ENCODE data around the gene MRC2. TPM values are rescaled to one million over a fixed set of nuclear protein-coding genes. Genes with fewer than 3 reads are reported as not detected.

The MRC2 gene
- total and polyA plus RNA-seq, 2 of the 13 experiments (the other 11 are each of a cell fraction or from before 2014, with no cell fraction given) = not detected

DNA sequence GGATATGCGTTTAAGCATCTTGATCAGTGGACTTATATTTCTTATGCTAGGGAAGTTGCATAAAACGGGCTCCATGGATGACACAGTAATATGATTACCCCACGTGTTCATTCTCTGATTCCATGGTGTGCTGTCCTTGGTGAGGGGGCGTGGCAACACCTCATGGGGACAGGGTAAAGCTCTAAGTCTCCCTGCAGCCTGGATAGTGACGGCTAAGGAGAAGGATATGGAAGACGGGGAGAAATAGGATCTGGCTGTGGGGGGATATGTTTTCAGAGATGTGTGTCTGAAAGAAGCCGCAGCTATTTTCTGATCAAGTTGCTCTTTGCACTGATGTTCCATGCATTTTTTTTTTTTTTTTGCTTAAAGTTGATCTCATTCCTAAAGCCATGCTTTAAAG lies 96.4 kb downstream of the MRC2 start:
- in situ Hi-C loops (cut with HindIII; ENCODE audit: extremely low pct_ligation_motif_present, low pct_unique_long_range_greater_than_20kb) = no loop called here
- POLR2A ChIA-PET = no interaction called here

More for the DNA sequence above, 96.4 kb downstream of the MRC2 start:
- Histone ChIP-seq H2AFZ (ENCODE audit: low read length) (no peak overlapping the region), H3K27ac (ENCODE audit: extremely low read length, insufficient read depth, low read length) (no peak overlapping the region), H3K36me3 (replicated peaks in 1 of 2; ENCODE audit: control insufficient read depth in 1 of 2, insufficient read depth in 2 of 2, low read length in 2 of 2) (no peaks in the 10 kb centered on the region), H3K4me1 (ENCODE audit: insufficient read depth, low read length) (0 out of 2 replicates have a peak, but pooled peaks cover 6% of the 10 kb centered on the region), H3K9ac (ENCODE audit: insufficient read depth, low read depth, low read length) (no peak overlapping the region), H3K79me2 (ENCODE audit: insufficient read depth, low read length) (no peaks in the 10 kb centered on the region), H3K4me2 (ENCODE audit: low read depth, low read length) (no peak overlapping the region), H3K9me3 (ENCODE audit: low read length) (no peaks in the 10 kb centered on the region), H3K4me3 (replicated peaks in 1 of 3; ENCODE audit: insufficient read depth in 1 of 3, low read depth in 2 of 3, low read length in 3 of 3) (no peak overlapping the region), H3K27me3 (ENCODE audit: control insufficient read depth in 1 of 2, insufficient read depth in 2 of 2, low read length in 2 of 2) (peaks cover 0 to 25% of the 10 kb centered on the region in 2 experiments; a peak in 3 of 5 replicates), H4K20me1 (ENCODE audit: insufficient read depth, low read length) (no peaks in the 10 kb centered on the region)
- no peak; the same call in 2 of the 3 replicates for ATAC-seq
- FAIRE-seq = no peak
- CTCF ChIA-PET (ENCODE audit: low intra/inter-chr PET ratio, low total read pairs) = no interaction called here
- intact Hi-C loops (cut with micrococcal nuclease; ENCODE audit: unreplicated experiment) = no loop called here
- BruUV-seq (replicated peaks) = no TSS peak
- no peak for DNase-seq (ENCODE audit: low spot score)
- WGBS (ENCODE audit: low lambda C conversion rate) = 6% methylated on average over 7 of the region's 7 CpGs
- TF ChIP-seq, protein P1, sequence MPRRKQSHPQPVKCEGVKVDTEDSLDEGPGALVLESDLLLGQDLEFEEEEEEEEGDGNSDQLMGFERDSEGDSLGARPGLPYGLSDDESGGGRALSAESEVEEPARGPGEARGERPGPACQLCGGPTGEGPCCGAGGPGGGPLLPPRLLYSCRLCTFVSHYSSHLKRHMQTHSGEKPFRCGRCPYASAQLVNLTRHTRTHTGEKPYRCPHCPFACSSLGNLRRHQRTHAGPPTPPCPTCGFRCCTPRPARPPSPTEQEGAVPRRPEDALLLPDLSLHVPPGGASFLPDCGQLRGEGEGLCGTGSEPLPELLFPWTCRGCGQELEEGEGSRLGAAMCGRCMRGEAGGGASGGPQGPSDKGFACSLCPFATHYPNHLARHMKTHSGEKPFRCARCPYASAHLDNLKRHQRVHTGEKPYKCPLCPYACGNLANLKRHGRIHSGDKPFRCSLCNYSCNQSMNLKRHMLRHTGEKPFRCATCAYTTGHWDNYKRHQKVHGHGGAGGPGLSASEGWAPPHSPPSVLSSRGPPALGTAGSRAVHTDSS (CRISPR knock-in tag; conservative IDR thresholded peaks at IDR 0.05) = no peak
- TF ChIP-seq, protein P2, sequence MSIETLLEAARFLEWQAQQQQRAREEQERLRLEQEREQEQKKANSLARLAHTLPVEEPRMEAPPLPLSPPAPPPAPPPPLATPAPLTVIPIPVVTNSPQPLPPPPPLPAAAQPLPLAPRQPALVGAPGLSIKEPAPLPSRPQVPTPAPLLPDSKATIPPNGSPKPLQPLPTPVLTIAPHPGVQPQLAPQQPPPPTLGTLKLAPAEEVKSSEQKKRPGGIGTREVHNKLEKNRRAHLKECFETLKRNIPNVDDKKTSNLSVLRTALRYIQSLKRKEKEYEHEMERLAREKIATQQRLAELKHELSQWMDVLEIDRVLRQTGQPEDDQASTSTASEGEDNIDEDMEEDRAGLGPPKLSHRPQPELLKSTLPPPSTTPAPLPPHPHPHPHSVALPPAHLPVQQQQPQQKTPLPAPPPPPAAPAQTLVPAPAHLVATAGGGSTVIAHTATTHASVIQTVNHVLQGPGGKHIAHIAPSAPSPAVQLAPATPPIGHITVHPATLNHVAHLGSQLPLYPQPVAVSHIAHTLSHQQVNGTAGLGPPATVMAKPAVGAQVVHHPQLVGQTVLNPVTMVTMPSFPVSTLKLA (IDR thresholded peaks at IDR 0.05) = 0 out of 2 replicates have a peak, but pooled peaks have one; percentile 30

All from HepG2 (cell line).